Neural cell (in vitro differentiated cells): Measurements from ENCODE around the gene PGR. TPM values are rescaled to one million over a fixed set of nuclear protein-coding genes. Genes with fewer than 3 reads are reported as not detected.

ENCODE experiments used
- H2AFZ ChIP-seq: fragments of 200-600, 300-800 bp; sonication (generic), shearing (Covaris generic); 2 replicates; pipeline ENCODE4 v1.6.0; 2014; ENCODE audit warnings: low read depth, mild to moderate bottlenecking, antibody characterized with exemption, low read length, moderate library complexity
- H3F3A ChIP-seq: fragments of 200-600 bp; shearing (Covaris generic); 2 replicates; pipeline ENCODE4 v1.6.1; 2016; ENCODE audit warnings: mild to moderate bottlenecking, moderate library complexity, mixed read lengths, antibody characterized with exemption, low read length; ENCODE audit not compliant: insufficient read depth, poor library complexity, severe bottlenecking
- H3K27ac ChIP-seq: fragments of 200-600, 300-800 bp; sonication (generic), shearing (Covaris generic); 2 replicates; pipeline ENCODE4 v1.5.1; 2014; ENCODE audit warnings: mild to moderate bottlenecking, low read length, moderate library complexity
- H3K27me3 ChIP-seq: fragments of 300-800, 200-600 bp; sonication (generic), shearing (Covaris generic); 2 replicates; pipeline ENCODE4 v1.6.0; 2014; ENCODE audit warnings: mild to moderate bottlenecking, low read depth, low read length, moderate library complexity; ENCODE audit not compliant: insufficient read depth
- H3K36me3 ChIP-seq: fragments of 300-800, 200-600 bp; sonication (generic), shearing (Covaris generic); 2 replicates; pipeline ENCODE4 v1.5.1; 2014; ENCODE audit warnings: mild to moderate bottlenecking, antibody characterized with exemption, low read length, moderate library complexity; ENCODE audit not compliant: insufficient read depth
- H3K4me2 ChIP-seq: fragments of 300-800, 200-600 bp; sonication (generic), shearing (Covaris generic); 2 replicates; pipeline ENCODE4 v1.6.0; 2014; ENCODE audit warnings: mild to moderate bottlenecking, low read length
- H3K4me3 ChIP-seq: fragments of 300-800, 200-600 bp; sonication (generic), shearing (Covaris generic); 2 replicates; pipeline ENCODE4 v1.5.1; 2014; ENCODE audit warnings: mild to moderate bottlenecking, low read length, moderate library complexity
- H3K79me2 ChIP-seq: fragments of 200-600 bp; shearing (Covaris generic); replicated peaks from 2 replicates; pipeline ENCODE4 v1.6.0; 2014; ENCODE audit warnings: mild to moderate bottlenecking, low read length, moderate library complexity; ENCODE audit not compliant: insufficient read depth
- H3K9ac ChIP-seq: fragments of 300-800, 200-600 bp; sonication (generic), shearing (Covaris generic); 2 replicates; pipeline ENCODE4 v1.6.1; 2016; ENCODE audit warnings: mild to moderate bottlenecking, low read length, mixed read lengths
- H3K9me2 ChIP-seq: fragments of 200-600 bp; shearing (Covaris generic); 2 replicates; pipeline ENCODE4 v1.6.1; 2016; ENCODE audit warnings: mild to moderate bottlenecking, low read length, mixed read lengths; ENCODE audit not compliant: insufficient read depth
- H3K9me3 ChIP-seq: fragments of 200-600, 300-800 bp; sonication (generic), shearing (Covaris generic); 2 replicates; pipeline ENCODE4 v1.6.1; 2016; ENCODE audit warnings: mild to moderate bottlenecking, mixed run types, low read length, moderate library complexity, mixed read lengths
- H4K20me1 ChIP-seq: fragments of 200-600 bp; shearing (Covaris generic); 2 replicates; pipeline ENCODE4 v1.6.1; 2016; ENCODE audit warnings: mild to moderate bottlenecking, mixed run types; ENCODE audit not compliant: insufficient read depth
- EP300 ChIP-seq: fragments of 450-650 bp; conservative IDR thresholded peaks from 2 replicates; pipeline ENCODE4 v1.6.1; 2014; ENCODE audit warnings: antibody characterized with exemption, mild to moderate bottlenecking, moderate library complexity; ENCODE audit not compliant: poor library complexity, severe bottlenecking
- EZH2 ChIP-seq: fragments of 200-600, 300-800 bp; shearing (Covaris generic), sonication (generic); IDR thresholded peaks from 2 replicates; pipeline ENCODE4 v1.6.1; 2014; ENCODE audit warnings: antibody characterized with exemption, low read length, borderline replicate concordance, mild to moderate bottlenecking; ENCODE audit not compliant: insufficient read depth, poor library complexity, severe bottlenecking
- MXI1 ChIP-seq: fragments of 450-650 bp; conservative IDR thresholded peaks from 2 replicates; pipeline ENCODE4 v1.6.1; 2014; ENCODE audit warnings: antibody characterized with exemption, mild to moderate bottlenecking; ENCODE audit not compliant: poor library complexity, severe bottlenecking
- POLR2AphosphoS5 ChIP-seq: IDR thresholded peaks from 2 replicates; pipeline ENCODE4 v1.6.1; 2012
- RAD21 ChIP-seq: fragments of 450-650 bp; conservative IDR thresholded peaks from 2 replicates; pipeline ENCODE4 v1.6.1; 2014; ENCODE audit warnings: antibody characterized with exemption, mild to moderate bottlenecking, moderate library complexity
- SMC3 ChIP-seq: fragments of 450-650 bp; conservative IDR thresholded peaks from 2 replicates; pipeline ENCODE4 v1.6.1; 2014; ENCODE audit warnings: antibody characterized with exemption, mild to moderate bottlenecking, moderate library complexity; ENCODE audit not compliant: poor library complexity
- TAF1 ChIP-seq: IDR thresholded peaks from 2 replicates; pipeline ENCODE4 v1.6.1; 2012; ENCODE audit warnings: low read depth
- polyA plus RNA-seq: library from polyadenylated mRNA; depleted of rRNA; stranded (reverse); fragments of >200 nt; gene quantifications from 2 replicates; pipeline ENCODE4 v1.2.3, GENCODE V29; 2014
- TF ChIP-seq, protein P1 (sequence below): IDR thresholded peaks from 2 replicates; pipeline ENCODE4 v1.6.1; 2012; ENCODE audit warnings: borderline replicate concordance
- TF ChIP-seq, protein P2 (sequence below): fragments of 450-650 bp; IDR thresholded peaks from 2 replicates; pipeline ENCODE4 v1.5.1; 2014; ENCODE audit warnings: antibody characterized with exemption, mild to moderate bottlenecking, moderate library complexity; ENCODE audit not compliant: poor library complexity, severe bottlenecking

The PGR gene
- polyA plus RNA-seq, 1 donor from 2014 or later: not detected

DNA sequence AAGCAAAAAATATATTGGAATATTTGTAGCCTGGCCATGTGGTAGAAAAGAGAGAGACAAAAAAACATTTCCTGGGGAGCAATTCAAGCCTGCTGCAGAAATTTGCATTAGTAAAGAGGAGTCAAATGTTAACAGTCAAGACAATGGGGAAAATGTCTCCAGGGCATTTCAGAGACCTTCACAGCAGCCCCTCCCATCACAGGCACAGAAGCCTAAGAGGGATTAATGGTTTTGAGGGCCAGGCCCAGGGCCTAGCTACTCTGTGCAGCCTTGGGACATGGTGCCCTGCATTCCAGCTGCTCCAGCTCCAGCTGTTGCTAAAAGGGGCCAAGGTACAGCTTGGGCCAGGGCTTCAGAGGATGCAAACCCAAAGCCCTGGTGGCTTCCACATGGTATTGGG is 46.8 kb downstream of the PGR start:
- Histone ChIP-seq H3K79me2 (no peaks in the 10 kb centered on the region), H2AFZ (no peak overlapping the region), H3K27me3 (no peaks in the 10 kb centered on the region), H3K9me3 (no peaks in the 10 kb centered on the region), H3F3A (no peaks in the 10 kb centered on the region), H4K20me1 (no peaks in the 10 kb centered on the region), H3K4me3 (no peak overlapping the region), H3K36me3 (no peaks in the 10 kb centered on the region), H3K27ac (no peak overlapping the region), H3K9ac (no peak overlapping the region), H3K4me2 (no peak overlapping the region), H3K9me2 (no peaks in the 10 kb centered on the region)
- TF ChIP-seq MXI1: no peak
- no peak for TF ChIP-seq TAF1
- no peak for TF ChIP-seq RAD21
- TF ChIP-seq, protein P1, sequence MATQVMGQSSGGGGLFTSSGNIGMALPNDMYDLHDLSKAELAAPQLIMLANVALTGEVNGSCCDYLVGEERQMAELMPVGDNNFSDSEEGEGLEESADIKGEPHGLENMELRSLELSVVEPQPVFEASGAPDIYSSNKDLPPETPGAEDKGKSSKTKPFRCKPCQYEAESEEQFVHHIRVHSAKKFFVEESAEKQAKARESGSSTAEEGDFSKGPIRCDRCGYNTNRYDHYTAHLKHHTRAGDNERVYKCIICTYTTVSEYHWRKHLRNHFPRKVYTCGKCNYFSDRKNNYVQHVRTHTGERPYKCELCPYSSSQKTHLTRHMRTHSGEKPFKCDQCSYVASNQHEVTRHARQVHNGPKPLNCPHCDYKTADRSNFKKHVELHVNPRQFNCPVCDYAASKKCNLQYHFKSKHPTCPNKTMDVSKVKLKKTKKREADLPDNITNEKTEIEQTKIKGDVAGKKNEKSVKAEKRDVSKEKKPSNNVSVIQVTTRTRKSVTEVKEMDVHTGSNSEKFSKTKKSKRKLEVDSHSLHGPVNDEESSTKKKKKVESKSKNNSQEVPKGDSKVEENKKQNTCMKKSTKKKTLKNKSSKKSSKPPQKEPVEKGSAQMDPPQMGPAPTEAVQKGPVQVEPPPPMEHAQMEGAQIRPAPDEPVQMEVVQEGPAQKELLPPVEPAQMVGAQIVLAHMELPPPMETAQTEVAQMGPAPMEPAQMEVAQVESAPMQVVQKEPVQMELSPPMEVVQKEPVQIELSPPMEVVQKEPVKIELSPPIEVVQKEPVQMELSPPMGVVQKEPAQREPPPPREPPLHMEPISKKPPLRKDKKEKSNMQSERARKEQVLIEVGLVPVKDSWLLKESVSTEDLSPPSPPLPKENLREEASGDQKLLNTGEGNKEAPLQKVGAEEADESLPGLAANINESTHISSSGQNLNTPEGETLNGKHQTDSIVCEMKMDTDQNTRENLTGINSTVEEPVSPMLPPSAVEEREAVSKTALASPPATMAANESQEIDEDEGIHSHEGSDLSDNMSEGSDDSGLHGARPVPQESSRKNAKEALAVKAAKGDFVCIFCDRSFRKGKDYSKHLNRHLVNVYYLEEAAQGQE: no peak
- no peak for TF ChIP-seq EP300
- TF ChIP-seq EZH2: no peak
- no peak for TF ChIP-seq POLR2AphosphoS5

DNA sequence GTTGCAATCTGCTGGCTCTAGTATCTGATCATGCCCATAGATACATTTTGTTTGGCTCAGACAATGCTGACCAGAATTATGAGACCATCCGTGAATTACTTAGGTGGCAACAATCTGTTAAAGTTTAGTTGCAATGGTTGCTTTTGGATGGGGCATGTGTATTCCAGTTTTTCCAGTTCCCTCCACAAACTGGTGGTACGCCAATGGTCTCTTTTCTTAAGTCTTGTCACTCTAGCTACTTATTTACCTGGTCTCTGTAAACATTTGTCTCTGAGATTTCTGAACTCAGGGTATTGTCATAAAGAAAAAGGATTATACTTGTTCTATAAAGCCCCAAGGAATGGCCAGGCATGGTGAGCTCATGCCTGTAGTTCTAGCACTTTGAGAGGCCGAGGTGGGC is 65.9 kb downstream of the PGR start:
- no peak overlapping the region for H3K4me3 ChIP-seq

More for the DNA sequence above, 65.9 kb downstream of the PGR start:
- no peaks in the 10 kb centered on the region for H3K9me2 ChIP-seq
- H3K9ac ChIP-seq: no peak overlapping the region
- no peaks in the 10 kb centered on the region for H3K36me3 ChIP-seq
- H3K79me2 ChIP-seq: no peaks in the 10 kb centered on the region
- H3K27ac ChIP-seq: no peak overlapping the region
- no peak overlapping the region for H2AFZ ChIP-seq
- no peak overlapping the region for H3K4me2 ChIP-seq
- H4K20me1 ChIP-seq: no peaks in the 10 kb centered on the region
- H3K9me3 ChIP-seq: no peaks in the 10 kb centered on the region
- TF ChIP-seq, protein P2, sequence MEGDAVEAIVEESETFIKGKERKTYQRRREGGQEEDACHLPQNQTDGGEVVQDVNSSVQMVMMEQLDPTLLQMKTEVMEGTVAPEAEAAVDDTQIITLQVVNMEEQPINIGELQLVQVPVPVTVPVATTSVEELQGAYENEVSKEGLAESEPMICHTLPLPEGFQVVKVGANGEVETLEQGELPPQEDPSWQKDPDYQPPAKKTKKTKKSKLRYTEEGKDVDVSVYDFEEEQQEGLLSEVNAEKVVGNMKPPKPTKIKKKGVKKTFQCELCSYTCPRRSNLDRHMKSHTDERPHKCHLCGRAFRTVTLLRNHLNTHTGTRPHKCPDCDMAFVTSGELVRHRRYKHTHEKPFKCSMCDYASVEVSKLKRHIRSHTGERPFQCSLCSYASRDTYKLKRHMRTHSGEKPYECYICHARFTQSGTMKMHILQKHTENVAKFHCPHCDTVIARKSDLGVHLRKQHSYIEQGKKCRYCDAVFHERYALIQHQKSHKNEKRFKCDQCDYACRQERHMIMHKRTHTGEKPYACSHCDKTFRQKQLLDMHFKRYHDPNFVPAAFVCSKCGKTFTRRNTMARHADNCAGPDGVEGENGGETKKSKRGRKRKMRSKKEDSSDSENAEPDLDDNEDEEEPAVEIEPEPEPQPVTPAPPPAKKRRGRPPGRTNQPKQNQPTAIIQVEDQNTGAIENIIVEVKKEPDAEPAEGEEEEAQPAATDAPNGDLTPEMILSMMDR: no peak
- TF ChIP-seq TAF1 (no peak), EZH2 (no peak), SMC3 (no peak), RAD21 (no peak), MXI1 (no peak)
- TF ChIP-seq, protein P1: no peak
- H3K27me3 ChIP-seq: no peaks in the 10 kb centered on the region
- no peaks in the 10 kb centered on the region for H3F3A ChIP-seq
